Measurements from ENCODE around the gene TMEM271.

The TMEM271 gene

DNA sequence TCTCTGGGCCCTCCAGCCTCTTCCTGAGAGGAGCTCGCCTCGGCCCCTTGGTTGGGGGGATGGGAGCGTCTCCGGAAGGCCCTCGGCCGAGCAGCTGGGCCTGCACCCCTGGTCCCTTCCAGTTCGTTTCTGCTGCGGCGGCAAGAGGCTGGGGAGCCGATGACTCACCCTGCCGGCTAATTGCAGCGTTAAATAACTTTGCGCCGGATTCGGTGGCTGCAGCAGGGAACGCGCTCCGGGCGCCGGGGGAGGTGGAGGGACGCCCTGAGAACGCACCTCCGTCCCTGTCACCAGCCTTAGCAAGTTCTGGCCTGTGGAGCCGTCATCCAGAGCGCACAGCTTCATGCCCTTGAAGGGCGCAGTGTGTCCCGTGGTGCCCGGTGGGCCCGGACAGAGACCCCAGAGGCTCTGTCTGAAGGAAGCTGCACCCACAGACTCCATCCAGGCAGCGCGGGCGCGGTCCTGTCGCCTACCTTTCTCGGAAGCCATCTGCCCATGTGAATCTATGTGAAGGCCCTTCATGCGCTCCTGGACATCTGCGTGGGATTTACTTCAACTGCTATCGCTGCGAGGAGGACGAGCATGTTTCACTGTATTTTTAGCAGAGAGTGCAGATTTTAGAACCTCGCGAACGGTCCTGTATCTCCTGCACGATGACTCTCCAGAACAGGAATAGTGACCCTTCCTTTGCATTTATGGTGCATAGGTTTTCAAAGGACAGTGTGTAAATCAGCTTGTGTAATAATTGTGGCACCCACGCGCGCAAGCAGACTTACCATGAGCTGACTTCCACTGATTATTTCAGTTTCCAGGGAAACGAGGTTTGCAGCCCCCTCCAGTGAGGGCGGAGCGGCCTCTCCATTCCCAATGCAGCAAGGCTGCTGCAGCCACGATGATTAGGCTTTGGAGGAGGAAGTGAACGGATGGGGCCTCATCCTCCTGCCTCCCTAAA, 1.7 kb upstream of the TMEM271 start:
- no peaks in the 10 kb centered on the region for H3K36me3 Mint-ChIP-seq
- H3K27me3 Mint-ChIP-seq: peaks cover 44% of the 10 kb centered on the region
- H3K4me1 Mint-ChIP-seq (ENCODE audit: low read depth): peaks cover 11% of the 10 kb centered on the region
- H3K27ac Mint-ChIP-seq: no peak overlapping the region
- no peaks in the 10 kb centered on the region for H3K9me3 Mint-ChIP-seq (ENCODE audit: low read depth)
- peak overlapping the region; percentile 67 for H3K4me3 Mint-ChIP-seq

DNA sequence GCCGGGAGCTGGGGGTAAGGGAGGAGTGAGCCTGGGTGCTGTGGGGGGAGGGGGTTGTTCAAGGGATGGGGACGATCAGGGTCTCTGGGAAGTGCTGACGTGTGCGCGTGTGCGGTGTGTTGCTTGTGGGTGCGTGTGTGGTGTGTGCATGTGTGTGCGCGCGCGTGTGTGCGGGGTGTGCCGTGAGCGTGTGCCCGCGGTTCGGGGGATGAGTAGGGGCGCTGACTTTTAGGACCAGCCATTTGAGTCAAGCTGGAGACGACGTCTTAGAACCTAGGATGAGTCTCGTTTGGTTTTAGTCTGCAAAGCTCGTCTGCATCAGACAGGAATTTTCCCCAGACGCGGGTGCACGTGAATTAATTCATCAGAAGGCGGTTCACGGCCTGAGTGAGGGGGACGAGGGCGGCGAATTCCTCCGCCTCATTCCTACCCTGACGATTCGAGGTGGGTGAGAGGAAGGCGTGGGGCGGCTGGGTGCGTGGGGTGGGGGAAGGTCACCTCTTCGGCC, 950 bp upstream of the TMEM271 start:
- H3K27me3 Mint-ChIP-seq: peaks cover 49% of the 10 kb centered on the region
- peaks cover 11% of the 10 kb centered on the region for H3K4me1 Mint-ChIP-seq (ENCODE audit: low read depth)
- no peaks in the 10 kb centered on the region for H3K9me3 Mint-ChIP-seq (ENCODE audit: low read depth)
- H3K36me3 Mint-ChIP-seq: no peaks in the 10 kb centered on the region
- H3K27ac Mint-ChIP-seq: no peak overlapping the region
- peak overlapping the region; percentile 79 for H3K4me3 Mint-ChIP-seq

DNA sequence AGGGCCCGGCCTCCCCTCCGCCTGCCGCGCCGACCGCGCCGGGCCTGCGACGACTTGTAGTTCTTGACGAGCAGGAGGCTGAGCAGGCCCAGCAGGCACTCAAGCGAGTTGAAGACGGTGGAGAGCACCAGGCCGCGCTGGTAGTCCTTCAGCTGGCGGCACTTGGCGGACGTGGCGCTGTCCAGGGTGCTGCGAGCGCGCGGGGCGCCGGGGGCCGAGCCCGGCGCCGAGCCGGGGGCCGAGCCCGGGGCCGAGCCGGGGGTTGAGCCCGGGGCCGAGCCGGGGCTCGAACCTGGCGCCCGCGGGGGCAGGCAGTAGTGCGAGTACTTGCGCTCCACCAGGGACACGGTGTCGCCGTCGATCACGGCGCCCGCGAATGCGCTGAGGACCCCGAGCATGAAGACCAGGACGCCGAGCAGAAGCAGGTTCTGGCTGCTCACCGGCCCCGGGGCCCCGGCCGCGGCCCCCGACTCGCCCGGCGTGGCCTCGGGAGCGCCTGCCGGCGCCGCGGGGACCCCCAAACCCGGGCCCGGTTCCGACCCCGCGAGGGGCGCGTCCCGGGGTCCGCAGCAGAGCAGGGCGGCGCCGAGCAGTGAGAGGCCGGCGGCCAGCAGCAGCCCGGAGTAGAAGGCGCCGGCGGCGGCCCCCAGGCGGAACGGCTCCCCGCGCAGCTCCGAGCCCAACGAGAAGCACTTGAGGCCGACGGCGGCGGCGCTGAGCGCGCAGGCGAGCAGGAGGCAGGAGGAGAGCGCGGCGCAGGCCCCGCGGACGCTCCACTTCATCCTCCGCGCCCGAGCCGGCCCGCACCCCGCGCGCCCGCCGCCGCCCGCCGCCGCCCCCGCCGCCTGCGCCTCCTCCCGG, 584 bp downstream of the TMEM271 start:
- no peak overlapping the region for H3K4me3 Mint-ChIP-seq
- no peak overlapping the region for H3K27ac Mint-ChIP-seq
- H3K27me3 Mint-ChIP-seq: peaks cover 48% of the 10 kb centered on the region
- H3K9me3 Mint-ChIP-seq (ENCODE audit: low read depth): no peaks in the 10 kb centered on the region
- no peaks in the 10 kb centered on the region for H3K36me3 Mint-ChIP-seq
- peaks cover 11% of the 10 kb centered on the region for H3K4me1 Mint-ChIP-seq (ENCODE audit: low read depth)

DNA sequence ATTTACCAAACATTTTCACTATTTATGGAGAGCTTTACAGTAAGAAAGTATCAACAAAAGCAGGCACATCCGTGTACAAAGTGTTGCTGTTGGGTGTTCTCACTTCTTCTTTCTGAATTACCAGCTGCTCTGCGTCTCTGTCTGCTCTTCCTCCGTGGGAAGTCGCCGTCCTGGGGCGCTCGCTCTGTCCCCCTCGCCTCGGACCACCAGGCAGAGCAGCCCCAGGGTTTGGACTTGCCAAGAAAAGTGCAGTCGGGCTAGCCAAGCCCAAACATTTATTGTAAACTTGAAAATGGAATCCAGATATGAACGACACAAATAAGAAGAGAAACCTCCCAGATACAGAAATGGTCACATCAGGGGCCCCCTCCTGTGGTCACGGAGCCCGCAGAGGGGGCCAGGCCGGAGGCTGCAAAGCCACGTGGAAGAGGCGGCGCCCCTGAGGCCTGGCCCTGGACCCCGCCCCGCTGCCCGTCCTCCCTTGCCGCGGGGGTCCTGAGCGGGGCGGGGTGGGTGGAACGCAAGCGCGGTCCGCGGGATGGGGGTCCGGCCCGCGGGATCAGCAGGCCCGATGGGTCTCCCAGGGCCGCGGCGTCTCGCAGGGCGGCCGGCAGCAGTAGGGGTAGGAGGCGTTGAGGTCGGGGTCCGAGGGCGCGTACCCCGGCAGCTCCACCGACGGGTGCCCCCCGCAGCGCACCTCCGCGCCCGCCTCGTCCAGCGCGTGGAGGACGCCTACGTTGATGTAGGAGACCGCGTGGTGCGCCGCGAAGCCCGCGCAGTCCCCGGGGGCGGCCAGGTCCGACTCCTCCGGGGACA, 1.5 kb downstream of the TMEM271 start:
- Mint-ChIP-seq H3K36me3 (no peaks in the 10 kb centered on the region), H3K4me3 (peak overlapping the region; percentile 60), H3K27ac (no peak overlapping the region), H3K9me3 (ENCODE audit: low read depth) (no peaks in the 10 kb centered on the region), H3K27me3 (peaks cover 48% of the 10 kb centered on the region), H3K4me1 (ENCODE audit: low read depth) (peaks cover 11% of the 10 kb centered on the region)

DNA sequence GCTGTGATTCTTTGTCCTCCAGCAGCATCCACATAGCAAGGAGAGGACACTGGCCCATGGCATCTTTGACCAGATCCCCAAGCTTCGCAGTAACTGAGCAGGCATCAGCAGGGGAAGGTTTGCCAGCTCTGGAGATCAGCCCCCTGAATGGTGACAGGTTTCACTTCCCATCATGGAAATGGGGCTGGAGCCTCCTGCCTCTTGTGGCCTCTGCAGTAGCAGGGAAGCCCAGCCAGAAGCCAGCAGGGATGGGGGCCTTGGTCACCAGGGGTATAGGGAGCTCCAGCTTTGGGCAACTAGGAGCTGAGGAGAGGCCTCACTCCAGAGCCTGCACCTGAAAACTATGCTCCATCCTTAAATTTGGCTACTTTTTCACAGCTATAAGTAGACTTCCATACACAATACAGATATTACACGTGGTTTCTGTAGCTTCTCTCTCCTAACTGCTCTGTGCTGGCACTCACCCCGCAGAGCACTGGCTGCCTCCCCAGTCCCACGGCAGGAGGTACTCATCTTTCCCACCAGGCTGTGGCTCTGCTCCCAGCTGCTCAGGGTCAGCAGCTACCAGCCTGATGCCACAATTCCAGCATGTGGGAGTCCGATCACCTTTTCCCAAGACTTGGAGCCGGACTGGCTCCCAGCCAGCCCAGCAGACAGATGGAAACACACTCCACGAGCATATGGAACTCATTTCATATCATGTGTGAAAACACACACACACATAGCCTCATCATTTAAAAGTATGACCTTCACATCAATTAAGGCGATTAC, 2.8 kb downstream of the TMEM271 start:
- peaks cover 11% of the 10 kb centered on the region for H3K4me1 Mint-ChIP-seq (ENCODE audit: low read depth)
- no peak overlapping the region for H3K4me3 Mint-ChIP-seq
- no peaks in the 10 kb centered on the region for H3K36me3 Mint-ChIP-seq
- no peak overlapping the region for H3K27ac Mint-ChIP-seq
- peaks cover 44% of the 10 kb centered on the region for H3K27me3 Mint-ChIP-seq
- no peaks in the 10 kb centered on the region for H3K9me3 Mint-ChIP-seq (ENCODE audit: low read depth)

DNA sequence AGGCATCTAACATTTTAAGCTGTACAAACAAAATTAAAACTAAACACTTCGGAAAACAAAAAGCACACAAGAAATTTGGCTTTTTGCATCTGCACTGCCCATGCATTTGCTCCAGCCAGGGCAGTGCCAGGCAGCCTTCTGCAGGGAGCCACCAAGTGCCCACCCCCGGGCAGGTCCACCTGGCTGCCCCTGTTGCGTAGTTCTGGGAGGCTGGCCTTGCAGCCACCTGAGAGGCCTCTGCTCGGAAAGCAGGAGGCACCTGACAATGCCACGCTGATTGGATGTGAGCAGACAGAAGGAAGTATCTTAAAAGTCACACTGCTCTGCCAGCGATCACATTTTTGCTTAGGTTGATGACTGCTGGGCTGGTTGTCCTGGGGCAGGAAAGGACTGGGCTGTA, 3.5 kb downstream of the TMEM271 start:
- Mint-ChIP-seq H3K27me3 (peaks cover 39% of the 10 kb centered on the region), H3K4me3 (no peak overlapping the region), H3K9me3 (ENCODE audit: low read depth) (no peaks in the 10 kb centered on the region), H3K4me1 (ENCODE audit: low read depth) (peaks cover 7% of the 10 kb centered on the region), H3K27ac (no peak overlapping the region), H3K36me3 (no peaks in the 10 kb centered on the region)

DNA sequence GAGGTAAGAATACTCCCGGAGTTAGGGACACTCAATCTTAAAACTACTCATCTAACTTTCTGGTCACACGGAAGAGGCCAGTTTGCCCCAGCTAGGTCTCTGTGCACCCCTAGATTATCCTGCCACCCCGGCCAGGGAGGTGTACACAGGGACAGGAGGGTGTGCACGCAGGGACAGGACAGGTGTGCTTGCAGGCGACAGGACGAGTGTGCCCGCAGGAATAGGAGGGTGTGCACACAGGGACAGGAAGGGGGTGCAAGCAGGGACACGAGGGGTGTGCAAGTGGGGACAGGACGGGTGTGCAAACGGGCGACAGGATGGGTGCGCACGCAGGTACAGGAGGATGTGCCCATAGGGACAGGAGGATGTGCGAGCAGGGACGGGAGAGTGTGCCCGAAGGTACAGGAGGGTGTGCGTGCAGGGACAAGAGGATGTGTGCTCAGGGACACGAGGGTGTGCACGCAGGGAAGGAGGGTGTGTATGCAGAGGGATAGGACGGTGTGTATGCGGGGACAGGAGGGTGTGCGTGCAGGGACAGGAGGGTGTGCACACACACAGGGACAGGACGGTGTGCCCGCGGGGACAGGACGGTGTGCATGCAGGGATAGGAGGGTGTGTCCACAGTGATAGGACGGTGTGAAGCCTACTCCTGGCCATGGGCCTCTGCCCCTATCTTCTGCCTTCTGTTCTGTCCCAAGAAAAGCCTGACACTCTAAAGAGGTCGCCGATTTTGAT, 4.1 kb downstream of the TMEM271 start:
- Mint-ChIP-seq H3K4me1 (ENCODE audit: low read depth) (peaks cover 5% of the 10 kb centered on the region), H3K9me3 (ENCODE audit: low read depth) (no peaks in the 10 kb centered on the region), H3K27me3 (peaks cover 37% of the 10 kb centered on the region), H3K4me3 (no peak overlapping the region), H3K27ac (no peak overlapping the region), H3K36me3 (no peaks in the 10 kb centered on the region)

DNA sequence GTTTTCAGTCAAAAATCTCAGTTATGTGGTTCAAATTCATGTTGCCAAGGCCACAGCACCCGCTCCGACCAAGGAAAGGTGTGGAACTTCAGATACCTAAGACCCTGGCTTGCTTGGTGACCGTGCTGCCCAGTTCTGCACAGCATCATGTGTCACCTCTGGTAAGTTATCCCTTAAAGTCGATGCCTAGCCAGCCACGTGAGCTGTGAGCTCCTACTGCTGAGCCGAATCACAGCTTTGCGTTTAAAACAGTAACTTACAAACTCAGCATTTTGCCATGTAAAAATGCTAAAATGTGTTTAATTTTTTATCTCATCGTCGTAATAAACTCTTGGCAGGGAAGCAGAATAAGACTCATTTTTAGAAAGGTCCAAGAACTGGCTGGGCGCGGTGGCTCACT, 5.3 kb downstream of the TMEM271 start:
- Mint-ChIP-seq H3K4me1 (ENCODE audit: low read depth) (peaks cover 3% of the 10 kb centered on the region), H3K4me3 (no peak overlapping the region), H3K27me3 (peaks cover 36% of the 10 kb centered on the region), H3K36me3 (no peaks in the 10 kb centered on the region), H3K9me3 (ENCODE audit: low read depth) (no peaks in the 10 kb centered on the region), H3K27ac (no peak overlapping the region)

DNA sequence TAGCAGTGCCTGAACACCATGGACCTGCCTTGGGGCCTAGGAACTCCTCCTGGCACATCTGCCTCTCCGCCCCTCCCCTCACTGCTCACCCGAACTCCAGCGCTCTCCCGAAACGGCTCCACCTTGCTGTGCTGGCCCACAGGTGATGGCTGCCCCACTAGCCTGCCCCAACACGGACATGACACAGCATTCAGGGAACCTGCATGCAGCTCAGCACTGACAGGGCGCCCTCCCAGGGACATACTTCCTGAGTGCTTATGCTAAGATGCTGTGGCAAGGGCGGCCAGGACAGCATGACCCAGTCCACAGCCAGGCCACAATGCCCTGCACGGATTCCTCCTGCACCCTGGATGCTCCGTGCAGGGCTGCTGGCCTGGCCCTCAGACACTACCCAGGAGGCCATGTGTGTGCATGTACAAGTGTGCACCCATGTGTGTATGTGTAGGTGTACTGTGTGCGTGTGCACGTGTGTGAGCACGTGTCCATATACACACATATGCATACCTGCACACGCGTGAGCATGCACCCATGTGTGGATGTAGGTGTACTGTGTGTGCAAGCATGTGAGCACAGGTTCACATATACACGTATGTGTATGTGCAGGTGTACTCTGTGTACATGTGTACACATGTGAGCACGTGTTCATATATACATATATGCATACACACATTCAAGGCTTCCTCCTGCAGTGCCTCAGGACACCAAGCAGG, 6.0 kb downstream of the TMEM271 start:
- Mint-ChIP-seq H3K9me3 (ENCODE audit: low read depth) (peaks cover 5% of the 10 kb centered on the region), H3K4me3 (no peak overlapping the region), H3K27me3 (peaks cover 36% of the 10 kb centered on the region), H3K27ac (no peak overlapping the region), H3K4me1 (ENCODE audit: low read depth) (peaks cover 3% of the 10 kb centered on the region), H3K36me3 (no peaks in the 10 kb centered on the region)

DNA sequence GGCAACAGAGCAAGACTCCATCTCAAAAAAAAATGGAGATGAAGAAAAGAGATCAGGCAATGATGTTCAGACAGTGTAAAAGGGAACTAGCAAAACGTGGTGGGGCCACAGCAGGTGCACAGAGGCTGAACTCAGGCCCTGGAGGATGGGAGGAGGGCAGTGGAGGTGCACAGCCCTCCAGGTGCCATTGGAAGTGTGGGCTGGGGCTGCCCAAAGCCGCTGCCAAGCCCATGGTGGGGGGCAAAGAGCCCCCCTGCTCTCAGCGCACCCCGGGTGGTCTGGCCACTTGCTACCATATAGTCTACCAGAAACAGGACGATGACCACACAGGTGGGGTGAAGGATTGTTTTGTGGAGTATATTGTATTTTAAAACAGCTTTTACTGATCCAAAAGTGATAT, 7.1 kb downstream of the TMEM271 start:
- no peaks in the 10 kb centered on the region for H3K4me1 Mint-ChIP-seq (ENCODE audit: low read depth)
- H3K36me3 Mint-ChIP-seq: no peaks in the 10 kb centered on the region
- no peak overlapping the region for H3K4me3 Mint-ChIP-seq
- H3K27ac Mint-ChIP-seq: no peak overlapping the region
- H3K27me3 Mint-ChIP-seq: peaks cover 30% of the 10 kb centered on the region
- H3K9me3 Mint-ChIP-seq (ENCODE audit: low read depth): peaks cover 6% of the 10 kb centered on the region

DNA sequence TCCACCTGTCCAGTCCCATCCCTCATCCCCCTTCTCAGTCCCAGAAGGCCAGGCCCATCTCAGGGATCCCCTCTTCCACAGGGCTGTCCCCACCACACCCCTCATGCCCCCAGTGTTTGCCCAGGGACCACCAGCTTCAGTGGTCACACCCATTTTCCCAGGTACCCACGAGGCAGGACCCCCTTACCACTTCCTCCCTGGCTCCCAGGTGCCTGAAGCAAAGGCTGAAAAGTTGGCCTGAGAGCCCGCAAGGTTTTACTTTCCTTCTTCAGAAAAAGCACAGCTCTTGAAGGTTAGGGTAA, 7.8 kb downstream of the TMEM271 start:
- H3K27ac Mint-ChIP-seq: no peak overlapping the region
- peaks cover 24% of the 10 kb centered on the region for H3K27me3 Mint-ChIP-seq
- no peaks in the 10 kb centered on the region for H3K4me1 Mint-ChIP-seq (ENCODE audit: low read depth)
- no peaks in the 10 kb centered on the region for H3K36me3 Mint-ChIP-seq
- H3K9me3 Mint-ChIP-seq (ENCODE audit: low read depth): peaks cover 9% of the 10 kb centered on the region
- no peak overlapping the region for H3K4me3 Mint-ChIP-seq

DNA sequence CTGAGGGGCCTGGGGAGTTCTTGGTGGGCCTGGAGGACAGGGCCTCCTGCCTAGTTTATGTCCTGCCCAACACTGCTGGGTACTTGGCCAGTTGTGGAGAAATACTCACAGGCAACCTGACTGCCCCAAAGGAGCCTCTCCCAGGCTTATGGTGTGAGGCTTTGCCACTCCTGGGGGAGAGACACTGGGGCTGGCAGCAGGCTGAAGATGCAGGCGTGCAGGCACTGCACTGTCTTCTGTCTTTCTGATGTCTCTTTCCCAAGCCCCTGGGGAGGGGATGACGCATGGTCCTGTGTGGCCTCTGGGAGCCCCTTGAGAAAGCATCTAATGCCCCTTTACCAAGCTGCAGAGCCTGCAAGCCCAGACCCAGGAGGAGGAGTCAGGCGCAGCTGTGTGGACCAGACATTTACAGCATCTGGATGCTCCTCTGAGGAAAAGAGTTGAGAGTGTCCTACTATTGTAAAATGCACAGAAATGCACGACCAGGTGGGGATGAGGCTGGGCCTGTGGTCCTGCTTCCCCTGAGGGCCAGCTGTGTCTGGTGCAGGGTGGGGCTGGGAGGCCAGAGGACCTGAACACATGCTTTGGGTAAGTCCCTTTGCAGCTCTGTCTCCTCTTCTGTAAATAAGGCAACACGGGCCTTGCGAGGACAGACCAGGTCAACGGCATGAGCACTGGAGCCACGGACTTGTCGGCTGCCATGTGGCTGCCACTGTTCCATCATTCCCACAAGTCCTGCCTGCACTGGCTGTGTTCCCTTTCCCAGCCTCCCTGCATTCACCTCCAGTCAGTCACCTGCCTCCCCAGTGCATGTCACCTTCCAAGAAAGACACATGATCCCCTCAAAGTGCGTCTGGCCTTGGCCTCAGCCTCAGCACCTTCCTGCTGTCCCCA, 8.4 kb downstream of the TMEM271 start:
- no peak overlapping the region for H3K27ac Mint-ChIP-seq
- H3K36me3 Mint-ChIP-seq: no peaks in the 10 kb centered on the region
- H3K9me3 Mint-ChIP-seq (ENCODE audit: low read depth): peaks cover 15% of the 10 kb centered on the region
- H3K4me1 Mint-ChIP-seq (ENCODE audit: low read depth): no peaks in the 10 kb centered on the region
- no peak overlapping the region for H3K4me3 Mint-ChIP-seq
- peaks cover 19% of the 10 kb centered on the region for H3K27me3 Mint-ChIP-seq
